HL-60 (cell line): ENCODE data around the gene CDH23.

Experiments used
- DNase-seq, 2 experiments: peaks; one replicate each; pipeline ENCODE4 v3.0.0-alpha.2; 2010 to 2020; ENCODE audit warnings: low read depth in 1 of 2, low spot score in 1 of 2
- H3K27ac ChIP-seq: fragments of 250-450 bp; sonication (Bioruptor Pico); replicated peaks from 2 replicates; pipeline ENCODE4 v1.5.1; 2020; ENCODE audit warnings: mild to moderate bottlenecking, moderate library complexity
- H3K27me3 ChIP-seq: fragments of 250-450 bp; sonication (Bioruptor Pico); 2 replicates; pipeline ENCODE4 v1.5.1; 2021; ENCODE audit warnings: mild to moderate bottlenecking, moderate library complexity; ENCODE audit not compliant: insufficient read depth, poor library complexity, severe bottlenecking
- H3K4me3 ChIP-seq: replicated peaks from 2 replicates; pipeline ENCODE4 v1.5.1; 2011; ENCODE audit warnings: mild to moderate bottlenecking, control low read depth, low read length; ENCODE audit not compliant: insufficient read depth
- CTCF ChIP-seq: IDR thresholded peaks from one replicate; pipeline ENCODE4 v1.5.1; 2011; ENCODE audit warnings: low read length, control low read depth, inconsistent platforms; ENCODE audit not compliant: insufficient read depth
- GABPA ChIP-seq: IDR thresholded peaks from 2 replicates; pipeline ENCODE4 v1.6.1; 2012; ENCODE audit warnings: low read depth
- POLR2AphosphoS5 ChIP-seq: IDR thresholded peaks from 2 replicates; pipeline ENCODE4 v1.6.1; 2012; ENCODE audit warnings: low read depth
- REST ChIP-seq: IDR thresholded peaks from 2 replicates; pipeline ENCODE4 v1.6.1; 2012; ENCODE audit warnings: low read depth; ENCODE audit not compliant: insufficient replicate concordance
- SPI1 ChIP-seq: IDR thresholded peaks from 2 replicates; pipeline ENCODE4 v1.6.1; 2012; ENCODE audit warnings: low read depth, mild to moderate bottlenecking, borderline replicate concordance

The CDH23 gene

GRCh38 chr10:71594934-71595571 is 198.3 kb downstream of the CDH23 start:
- Histone ChIP-seq H3K4me3 (no peak overlapping the region), H3K27ac (no peak overlapping the region), H3K27me3 (no peaks in the 10 kb centered on the region)
- DNase-seq: no peak
- no peak for TF ChIP-seq GABPA
- no peak for TF ChIP-seq SPI1
- TF ChIP-seq REST: no peak
- TF ChIP-seq POLR2AphosphoS5: no peak
- no peak for TF ChIP-seq CTCF

GRCh38 chr10:71595649-71596048 is 198.9 kb downstream of the CDH23 start:
- Histone ChIP-seq H3K4me3 (no peak overlapping the region), H3K27me3 (no peaks in the 10 kb centered on the region), H3K27ac (no peak overlapping the region)
- TF ChIP-seq GABPA (no peak), REST (no peak), POLR2AphosphoS5 (no peak), CTCF (no peak), SPI1 (no peak)
- no peak for DNase-seq

GRCh38 chr10:71596127-71596526 is 199.4 kb downstream of the CDH23 start:
- no peaks in the 10 kb centered on the region for H3K27me3 ChIP-seq
- DNase-seq: no peak
- H3K27ac ChIP-seq: no peak overlapping the region
- TF ChIP-seq POLR2AphosphoS5: no peak
- TF ChIP-seq GABPA: no peak
- TF ChIP-seq CTCF: no peak
- TF ChIP-seq REST: no peak
- TF ChIP-seq SPI1: no peak
- H3K4me3 ChIP-seq: no peak overlapping the region
